ENCODE data around the gene ARMH3. TPM values are rescaled to one million over a fixed set of nuclear protein-coding genes. Genes with fewer than 3 reads are reported as not detected.

Gene ARMH3
- total and polyA plus RNA-seq, 5 donors from 2014 or later, result 21.3 to 42.2 (median 25.0) TPM

- DNase-seq, result no peak
- Histone ChIP-seq H3K27ac (ENCODE audit: insufficient read depth, low read length, poor library complexity, severe bottlenecking) (no peak overlapping the region), H3K9me3 (ENCODE audit: control insufficient read depth in 2 of 2, low read length in 2 of 2) (no peaks in the 10 kb centered on the region), H3K4me3 (ENCODE audit: low read depth, low read length) (no peak overlapping the region), H3K27me3 (ENCODE audit: control insufficient read depth, insufficient read depth, low read length) (no peaks in the 10 kb centered on the region), H3K36me3 (ENCODE audit: control insufficient read depth, insufficient read depth, low read length) (peaks cover 6% of the 10 kb centered on the region), H3K4me1 (ENCODE audit: control insufficient read depth, insufficient read depth, low read length, poor library complexity, severe bottlenecking) (no peaks in the 10 kb centered on the region)
- no peak for ATAC-seq (ENCODE audit: low read depth in 2 of 2)
- Mint-ChIP-seq H3K4me3 (no peak overlapping the region), H3K27me3 (no peaks in the 10 kb centered on the region), H3K27ac (no peak overlapping the region), H3K9me3 (no peaks in the 10 kb centered on the region), H3K36me3 (peaks cover 13% of the 10 kb centered on the region), H3K4me1 (peaks cover 10 to 30% (median 22%) of the 10 kb centered on the region in 4 donors)
Observed at GRCh38 chr10:101892782-101893391, 163.1 kb downstream of the ARMH3 start.

GRCh38 chr10:101889256-101890210 is 166.4 kb downstream of the ARMH3 start:
- DNase-seq (peak; percentile 40 to 81 (median 60)), ATAC-seq (ENCODE audit: low read depth in 2 of 2) (peak; percentile 60 to 65)
- H3K4me1 Mint-ChIP-seq, result peaks cover 13 to 15% (median 14%) of the 10 kb centered on the region in 4 donors
- peaks cover 27% of the 10 kb centered on the region for H3K36me3 Mint-ChIP-seq
- Histone ChIP-seq H3K4me3 (ENCODE audit: low read depth, low read length) (no peak overlapping the region), H3K36me3 (ENCODE audit: control insufficient read depth, insufficient read depth, low read length) (peaks cover 10% of the 10 kb centered on the region), H3K27me3 (ENCODE audit: control insufficient read depth, insufficient read depth, low read length) (no peaks in the 10 kb centered on the region), H3K9me3 (ENCODE audit: control insufficient read depth in 2 of 2, low read length in 2 of 2) (no peaks in the 10 kb centered on the region), H3K4me1 (ENCODE audit: control insufficient read depth, insufficient read depth, low read length, poor library complexity, severe bottlenecking) (no peaks in the 10 kb centered on the region), H3K27ac (ENCODE audit: insufficient read depth, low read length, poor library complexity, severe bottlenecking) (no peak overlapping the region)
- H3K27ac Mint-ChIP-seq, result peak overlapping the region in 1 of 3 donors; percentile 4
- no peaks in the 10 kb centered on the region for H3K27me3 Mint-ChIP-seq
- H3K4me3 Mint-ChIP-seq, result peak overlapping the region in 1 of 4 donors; percentile 75
- no peaks in the 10 kb centered on the region for H3K9me3 Mint-ChIP-seq

GRCh38 chr10:101888251-101888949 is 167.6 kb downstream of the ARMH3 start:
- Histone ChIP-seq H3K27me3 (ENCODE audit: control insufficient read depth, insufficient read depth, low read length) (no peaks in the 10 kb centered on the region), H3K4me3 (ENCODE audit: low read depth, low read length) (no peak overlapping the region), H3K36me3 (ENCODE audit: control insufficient read depth, insufficient read depth, low read length) (peaks cover 10% of the 10 kb centered on the region), H3K9me3 (ENCODE audit: control insufficient read depth in 2 of 2, low read length in 2 of 2) (no peaks in the 10 kb centered on the region), H3K27ac (ENCODE audit: insufficient read depth, low read length, poor library complexity, severe bottlenecking) (no peak overlapping the region), H3K4me1 (ENCODE audit: control insufficient read depth, insufficient read depth, low read length, poor library complexity, severe bottlenecking) (no peaks in the 10 kb centered on the region)
- ATAC-seq (ENCODE audit: low read depth in 2 of 2) (no peak), DNase-seq (no peak)
- no peaks in the 10 kb centered on the region for H3K9me3 Mint-ChIP-seq
- no peak overlapping the region for H3K27ac Mint-ChIP-seq
- no peaks in the 10 kb centered on the region for H3K27me3 Mint-ChIP-seq
- H3K4me1 Mint-ChIP-seq, result peaks cover 10 to 15% (median 12%) of the 10 kb centered on the region in 4 donors
- H3K36me3 Mint-ChIP-seq, result peaks cover 30% of the 10 kb centered on the region
- H3K4me3 Mint-ChIP-seq, result no peak overlapping the region

GRCh38 chr10:101887775-101888174 is 168.2 kb downstream of the ARMH3 start:
- peaks cover 10% of the 10 kb centered on the region for H3K36me3 ChIP-seq (ENCODE audit: control insufficient read depth, insufficient read depth, low read length)
- H3K4me3 Mint-ChIP-seq, result no peak overlapping the region
- no peaks in the 10 kb centered on the region for H3K27me3 Mint-ChIP-seq
- no peaks in the 10 kb centered on the region for H3K27me3 ChIP-seq (ENCODE audit: control insufficient read depth, insufficient read depth, low read length)
- ATAC-seq (ENCODE audit: low read depth in 2 of 2) (no peak), DNase-seq (no peak)
- H3K27ac ChIP-seq (ENCODE audit: insufficient read depth, low read length, poor library complexity, severe bottlenecking), result no peak overlapping the region
- peaks cover 10 to 15% (median 10%) of the 10 kb centered on the region in 4 donors for H3K4me1 Mint-ChIP-seq
- H3K9me3 Mint-ChIP-seq, result no peaks in the 10 kb centered on the region
- H3K27ac Mint-ChIP-seq, result no peak overlapping the region
- H3K4me1 ChIP-seq (ENCODE audit: control insufficient read depth, insufficient read depth, low read length, poor library complexity, severe bottlenecking), result no peaks in the 10 kb centered on the region
- H3K9me3 ChIP-seq (ENCODE audit: control insufficient read depth in 2 of 2, low read length in 2 of 2), result no peaks in the 10 kb centered on the region
- no peak overlapping the region for H3K4me3 ChIP-seq (ENCODE audit: low read depth, low read length)
- peaks cover 30% of the 10 kb centered on the region for H3K36me3 Mint-ChIP-seq

- Mint-ChIP-seq H3K36me3 (peaks cover 33% of the 10 kb centered on the region), H3K9me3 (no peaks in the 10 kb centered on the region), H3K4me3 (no peak overlapping the region), H3K27me3 (no peaks in the 10 kb centered on the region), H3K27ac (no peak overlapping the region), H3K4me1 (peaks cover 10 to 15% (median 12%) of the 10 kb centered on the region in 4 donors)
- DNase-seq, result no peak
- no peak for ATAC-seq (ENCODE audit: low read depth in 2 of 2)
- Histone ChIP-seq H3K27me3 (ENCODE audit: control insufficient read depth, insufficient read depth, low read length) (no peaks in the 10 kb centered on the region), H3K36me3 (ENCODE audit: control insufficient read depth, insufficient read depth, low read length) (peaks cover 10% of the 10 kb centered on the region), H3K4me1 (ENCODE audit: control insufficient read depth, insufficient read depth, low read length, poor library complexity, severe bottlenecking) (no peaks in the 10 kb centered on the region), H3K9me3 (ENCODE audit: control insufficient read depth in 2 of 2, low read length in 2 of 2) (no peaks in the 10 kb centered on the region), H3K4me3 (ENCODE audit: low read depth, low read length) (no peak overlapping the region), H3K27ac (ENCODE audit: insufficient read depth, low read length, poor library complexity, severe bottlenecking) (no peak overlapping the region)
Observed at GRCh38 chr10:101886521-101887312, 169.3 kb downstream of the ARMH3 start.

GRCh38 chr10:101881036-101881774 is 174.8 kb downstream of the ARMH3 start:
- H3K4me3 Mint-ChIP-seq, result no peak overlapping the region
- Histone ChIP-seq H3K36me3 (ENCODE audit: control insufficient read depth, insufficient read depth, low read length) (peaks cover 3% of the 10 kb centered on the region), H3K4me1 (ENCODE audit: control insufficient read depth, insufficient read depth, low read length, poor library complexity, severe bottlenecking) (no peaks in the 10 kb centered on the region), H3K27ac (ENCODE audit: insufficient read depth, low read length, poor library complexity, severe bottlenecking) (no peak overlapping the region), H3K27me3 (ENCODE audit: control insufficient read depth, insufficient read depth, low read length) (no peaks in the 10 kb centered on the region), H3K4me3 (ENCODE audit: low read depth, low read length) (no peak overlapping the region), H3K9me3 (ENCODE audit: control insufficient read depth in 2 of 2, low read length in 2 of 2) (no peaks in the 10 kb centered on the region)
- H3K27me3 Mint-ChIP-seq, result no peaks in the 10 kb centered on the region
- no peaks in the 10 kb centered on the region for H3K9me3 Mint-ChIP-seq
- peaks cover 4 to 11% (median 7%) of the 10 kb centered on the region in 4 donors for H3K4me1 Mint-ChIP-seq
- DNase-seq (no peak), ATAC-seq (ENCODE audit: low read depth in 2 of 2) (no peak)
- H3K36me3 Mint-ChIP-seq, result peaks cover 26% of the 10 kb centered on the region
- H3K27ac Mint-ChIP-seq, result no peak overlapping the region

GRCh38 chr10:101880232-101880573 is 175.8 kb downstream of the ARMH3 start:
- ATAC-seq (ENCODE audit: low read depth in 2 of 2) (no peak), DNase-seq (no peak)
- Histone ChIP-seq H3K27ac (ENCODE audit: insufficient read depth, low read length, poor library complexity, severe bottlenecking) (no peak overlapping the region), H3K4me3 (ENCODE audit: low read depth, low read length) (no peak overlapping the region), H3K4me1 (ENCODE audit: control insufficient read depth, insufficient read depth, low read length, poor library complexity, severe bottlenecking) (no peaks in the 10 kb centered on the region), H3K9me3 (ENCODE audit: control insufficient read depth in 2 of 2, low read length in 2 of 2) (no peaks in the 10 kb centered on the region), H3K27me3 (ENCODE audit: control insufficient read depth, insufficient read depth, low read length) (no peaks in the 10 kb centered on the region), H3K36me3 (ENCODE audit: control insufficient read depth, insufficient read depth, low read length) (peaks cover 3% of the 10 kb centered on the region)
- no peaks in the 10 kb centered on the region for H3K27me3 Mint-ChIP-seq
- H3K36me3 Mint-ChIP-seq, result peaks cover 21% of the 10 kb centered on the region
- no peak overlapping the region for H3K27ac Mint-ChIP-seq
- H3K4me3 Mint-ChIP-seq, result no peak overlapping the region
- H3K4me1 Mint-ChIP-seq, result peaks cover 9 to 15% (median 13%) of the 10 kb centered on the region in 4 donors
- no peaks in the 10 kb centered on the region for H3K9me3 Mint-ChIP-seq
